Stimulated activated CD4-positive, alpha-beta T cell treated with anti-CD3 and anti-CD28 coated beads, Interleukin-4, amount 100 ng/mL, for 48 hours (primary cell): Measurements from ENCODE around the gene TAS2R41.
"Not testable (repeated sequence)": the region's sequence is repeated elsewhere in the genome, so short reads cannot be mapped to it uniquely, and the experiment has no call there.

ENCODE experiments used
- DNase-seq, 2 donors: peaks; one replicate each; pipeline ENCODE4 v3.0.0-alpha.2; 2020; ENCODE audit warnings: low read depth in 2 of 2

TAS2R41 gene

DNA sequence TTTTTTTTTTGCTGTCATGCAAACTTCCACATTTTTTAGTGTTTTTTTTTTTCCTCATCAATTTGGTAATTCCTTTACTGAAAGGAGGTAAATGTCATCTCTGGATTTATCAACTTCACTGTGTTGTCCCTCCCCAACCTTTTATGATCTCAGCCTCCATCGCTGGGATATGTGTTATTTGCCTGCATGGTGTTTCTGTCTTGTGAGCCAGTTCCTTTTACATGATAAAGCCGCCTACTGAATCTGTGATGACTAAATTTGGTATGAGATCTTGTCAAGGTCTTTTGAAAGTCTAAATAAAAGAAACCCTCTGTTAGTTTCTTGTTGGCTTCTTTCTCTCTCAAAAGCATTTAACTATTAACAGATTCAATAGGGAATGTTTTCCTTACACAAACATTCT is 39.3 kb downstream of the TAS2R41 start:
- DNase-seq, result no peak

DNA sequence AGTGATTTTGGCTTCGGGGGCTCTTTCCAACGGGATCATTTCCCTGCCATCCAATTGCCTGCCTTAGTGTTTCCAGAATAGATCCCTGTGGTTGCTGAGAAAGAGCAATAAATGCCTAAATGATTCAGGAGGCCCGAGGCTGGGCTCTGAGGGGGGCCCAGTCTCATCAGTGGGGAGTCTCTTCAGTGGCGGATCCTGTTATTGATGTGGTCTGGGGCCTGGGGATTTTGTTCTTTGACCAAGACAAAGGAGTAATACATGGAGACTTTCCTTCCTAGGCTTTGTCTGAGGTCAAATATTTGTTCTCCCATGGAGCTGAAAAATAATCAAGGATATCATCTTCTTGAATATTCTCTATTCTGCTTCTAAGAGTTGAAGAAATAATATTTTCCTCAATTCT is 40.8 kb downstream of the TAS2R41 start:
- no peak for DNase-seq

- no peak for DNase-seq
Measured at GRCh38 chr7:143518941-143519340, 41.3 kb downstream of the TAS2R41 start.

- DNase-seq, result no peak
Measured at GRCh38 chr7:143519411-143520131, 41.9 kb downstream of the TAS2R41 start.

GRCh38 chr7:143522309-143522916 is 44.7 kb downstream of the TAS2R41 start:
- DNase-seq, result not testable (repeated sequence)
